Progenitor cell of endocrine pancreas (in vitro differentiated cells): Measurements from ENCODE around the gene DAB2. TPM values are rescaled to one million over a fixed set of nuclear protein-coding genes. Genes with fewer than 3 reads are reported as not detected.

ENCODE experiments used
- DNase-seq: peaks from one replicate; pipeline ENCODE4 v3.0.0; 2021; ENCODE audit warnings: low spot score; ENCODE audit not compliant: unreplicated experiment
- H3K27ac Mint-ChIP-seq: 2 replicates; pipeline ENCODE4 v1.8.0; 2021; ENCODE audit warnings: mild to moderate bottlenecking, moderate library complexity, mixed read lengths
- H3K27me3 Mint-ChIP-seq: 2 replicates; pipeline ENCODE4 v1.8.0; 2021; ENCODE audit warnings: mixed read lengths
- H3K36me3 Mint-ChIP-seq: 2 replicates; pipeline ENCODE4 v1.8.0; 2022; ENCODE audit warnings: mixed read lengths; ENCODE audit not compliant: insufficient read depth
- H3K4me1 Mint-ChIP-seq: 2 replicates; pipeline ENCODE4 v1.8.0; 2021; ENCODE audit warnings: low read depth, mixed read lengths
- H3K4me3 Mint-ChIP-seq: 2 replicates; pipeline ENCODE4 v1.8.0; 2021; ENCODE audit warnings: low read depth, mild to moderate bottlenecking, moderate library complexity, mixed read lengths
- H3K9me3 Mint-ChIP-seq: 2 replicates; pipeline ENCODE4 v1.8.0; 2021; ENCODE audit warnings: low read depth, mixed read lengths
- total RNA-seq: library from RNA; stranded (reverse); gene quantifications from 2 replicates; pipeline ENCODE4 v1.2.1, GENCODE V29; 2021
- TF ChIP-seq, protein P1 (sequence below): fragments of 200-600 bp; sonication (generic); IDR thresholded peaks from one replicate; pipeline ENCODE4 v1.5.0; 2021; ENCODE audit warnings: antibody characterized with exemption, mild to moderate bottlenecking; ENCODE audit not compliant: unreplicated experiment

DAB2 gene
- total RNA-seq, 1 donor from 2014 or later, result 46.0 TPM

DNA sequence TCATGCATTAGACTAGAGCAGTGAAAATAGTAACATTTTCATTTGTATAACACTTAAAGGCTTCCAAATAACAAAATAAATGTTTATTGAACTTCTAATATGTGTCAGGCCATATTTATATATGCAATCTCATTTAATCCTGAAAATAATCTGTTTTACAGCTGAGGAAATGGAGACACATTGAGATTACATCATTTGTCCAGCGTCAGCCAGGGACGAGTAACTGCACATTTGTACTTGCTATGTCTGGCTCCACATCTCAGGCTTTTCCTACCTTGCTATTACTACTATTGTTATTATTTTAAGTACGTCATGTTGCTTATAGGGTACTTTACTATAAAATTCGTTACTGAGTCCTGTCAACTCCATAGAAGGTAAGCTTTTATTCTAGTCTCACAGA is 56.7 kb downstream of the DAB2 start:
- H3K27me3 Mint-ChIP-seq, result no peaks in the 10 kb centered on the region
- peaks cover 2% of the 10 kb centered on the region for H3K9me3 Mint-ChIP-seq
- TF ChIP-seq, protein P1, sequence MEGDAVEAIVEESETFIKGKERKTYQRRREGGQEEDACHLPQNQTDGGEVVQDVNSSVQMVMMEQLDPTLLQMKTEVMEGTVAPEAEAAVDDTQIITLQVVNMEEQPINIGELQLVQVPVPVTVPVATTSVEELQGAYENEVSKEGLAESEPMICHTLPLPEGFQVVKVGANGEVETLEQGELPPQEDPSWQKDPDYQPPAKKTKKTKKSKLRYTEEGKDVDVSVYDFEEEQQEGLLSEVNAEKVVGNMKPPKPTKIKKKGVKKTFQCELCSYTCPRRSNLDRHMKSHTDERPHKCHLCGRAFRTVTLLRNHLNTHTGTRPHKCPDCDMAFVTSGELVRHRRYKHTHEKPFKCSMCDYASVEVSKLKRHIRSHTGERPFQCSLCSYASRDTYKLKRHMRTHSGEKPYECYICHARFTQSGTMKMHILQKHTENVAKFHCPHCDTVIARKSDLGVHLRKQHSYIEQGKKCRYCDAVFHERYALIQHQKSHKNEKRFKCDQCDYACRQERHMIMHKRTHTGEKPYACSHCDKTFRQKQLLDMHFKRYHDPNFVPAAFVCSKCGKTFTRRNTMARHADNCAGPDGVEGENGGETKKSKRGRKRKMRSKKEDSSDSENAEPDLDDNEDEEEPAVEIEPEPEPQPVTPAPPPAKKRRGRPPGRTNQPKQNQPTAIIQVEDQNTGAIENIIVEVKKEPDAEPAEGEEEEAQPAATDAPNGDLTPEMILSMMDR, result no peak
- DNase-seq, result no peak
- no peak overlapping the region for H3K27ac Mint-ChIP-seq
- no peak overlapping the region for H3K4me3 Mint-ChIP-seq
- H3K36me3 Mint-ChIP-seq, result peaks cover 6% of the 10 kb centered on the region
- peaks cover 23% of the 10 kb centered on the region for H3K4me1 Mint-ChIP-seq

DNA sequence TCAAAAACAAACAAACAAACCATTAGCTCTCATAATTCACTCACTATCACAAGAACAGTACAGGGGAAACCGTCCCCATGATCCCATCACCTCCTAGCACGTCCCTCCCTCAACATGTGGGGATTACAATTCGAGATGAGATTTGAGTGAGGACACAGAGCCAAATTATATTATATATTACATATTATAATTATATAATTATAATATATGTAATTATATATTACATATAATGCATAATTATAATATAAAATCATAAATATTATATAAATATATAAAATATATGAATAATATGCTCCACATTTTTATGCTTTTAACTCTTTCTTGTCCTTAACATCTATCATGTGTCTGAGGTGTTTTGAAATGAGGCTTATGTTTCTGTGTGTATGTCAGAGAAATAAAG is 57.1 kb downstream of the DAB2 start:
- Mint-ChIP-seq H3K4me1 (peaks cover 23% of the 10 kb centered on the region), H3K27me3 (no peaks in the 10 kb centered on the region), H3K36me3 (peaks cover 3% of the 10 kb centered on the region)

DNA sequence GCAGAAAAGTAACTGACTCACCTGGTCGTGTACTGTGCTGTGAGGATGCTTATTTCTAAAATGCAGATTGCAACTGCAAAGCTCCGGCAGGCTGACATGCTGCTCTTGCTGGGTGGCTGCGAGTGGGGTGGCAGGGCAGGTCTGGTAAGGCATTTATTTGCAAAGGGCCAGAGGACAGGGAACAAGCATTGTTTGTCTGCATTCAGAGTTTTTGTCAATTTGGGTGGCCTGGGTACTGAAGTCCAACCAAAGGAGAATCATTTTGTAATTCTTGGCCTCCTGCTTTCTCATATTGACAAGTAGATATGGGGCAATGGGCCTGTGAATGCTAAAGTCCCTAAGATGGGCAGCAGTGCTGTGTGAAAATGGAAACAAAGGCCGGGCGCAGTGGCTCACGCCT is 60.4 kb downstream of the DAB2 start, which contains the start of gene C9:
Gene C9, minus strand, starts transcription at position 129 of the 400 bp plus-strand sequence. Its CDS starts 31 bp downstream, at position 98.
- TF ChIP-seq, protein P1, result no peak
- H3K36me3 Mint-ChIP-seq, result no peaks in the 10 kb centered on the region
- H3K27ac Mint-ChIP-seq, result peak within 1 kb of the TSS; percentile 45
- peaks cover 2% of the 10 kb centered on the region for H3K9me3 Mint-ChIP-seq
- no peaks in the 10 kb centered on the region for H3K27me3 Mint-ChIP-seq
- no peak for DNase-seq
- peaks cover 2% of the 10 kb centered on the region for H3K4me1 Mint-ChIP-seq
- H3K4me3 Mint-ChIP-seq, result no peak within 1 kb of the TSS

More for the DNA sequence above, 57.1 kb downstream of the DAB2 start:
- TF ChIP-seq, protein P1, result no peak
- Mint-ChIP-seq H3K9me3 (peaks cover 2% of the 10 kb centered on the region), H3K27ac (no peak overlapping the region), H3K4me3 (no peak overlapping the region)
- no peak for DNase-seq

DNA sequence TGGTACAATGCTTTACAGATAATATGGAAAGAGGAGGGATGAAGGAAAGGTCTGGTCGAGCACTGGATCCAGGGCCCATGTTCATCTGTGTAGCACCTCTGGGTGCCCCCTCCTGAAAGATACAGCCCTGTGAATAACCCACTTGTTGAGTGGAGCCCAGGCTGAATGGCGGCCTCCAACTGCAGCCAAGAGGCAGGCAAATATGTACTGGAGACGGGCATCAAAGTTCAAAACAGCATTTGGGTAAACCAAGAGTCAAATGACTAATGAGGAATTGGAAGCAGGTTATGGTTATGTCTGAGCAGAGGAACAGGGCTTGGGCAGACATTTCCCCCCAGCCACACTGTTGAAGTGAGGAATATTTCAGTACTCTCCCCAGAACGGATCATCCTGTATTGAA is 61.6 kb downstream of the DAB2 start:
- DNase-seq, result no peak
- Mint-ChIP-seq H3K36me3 (no peaks in the 10 kb centered on the region), H3K4me1 (peaks cover 2% of the 10 kb centered on the region), H3K9me3 (peaks cover 6% of the 10 kb centered on the region), H3K4me3 (no peak overlapping the region), H3K27me3 (no peaks in the 10 kb centered on the region), H3K27ac (no peak overlapping the region)
- TF ChIP-seq, protein P1, result no peak

DNA sequence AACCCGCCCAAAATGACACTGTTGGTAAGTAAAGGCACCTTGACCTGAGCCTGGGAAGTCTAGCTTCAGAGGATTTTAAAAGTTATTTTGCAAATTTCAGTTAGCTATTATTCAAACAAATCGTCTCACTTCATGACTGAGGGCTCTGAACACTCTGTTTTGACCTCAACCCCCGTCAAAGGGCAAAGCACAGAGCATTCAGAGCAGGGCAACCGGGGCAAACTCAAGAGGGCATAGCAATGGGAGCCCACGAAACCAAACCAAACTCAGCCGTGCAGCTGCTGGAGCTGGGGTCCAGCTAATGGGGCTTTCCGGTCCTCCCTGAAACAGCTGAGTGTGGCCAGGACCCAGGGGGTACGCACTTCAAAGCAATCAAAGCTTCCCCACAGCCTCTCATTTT is 62.1 kb downstream of the DAB2 start:
- H3K27me3 Mint-ChIP-seq, result no peaks in the 10 kb centered on the region
- no peak overlapping the region for H3K27ac Mint-ChIP-seq
- peaks cover 2% of the 10 kb centered on the region for H3K4me1 Mint-ChIP-seq
- H3K9me3 Mint-ChIP-seq, result peaks cover 8% of the 10 kb centered on the region
- no peaks in the 10 kb centered on the region for H3K36me3 Mint-ChIP-seq
- no peak overlapping the region for H3K4me3 Mint-ChIP-seq
- no peak for DNase-seq
- TF ChIP-seq, protein P1, result no peak
